ENCODE results near the gene EGFL6.

DNA sequence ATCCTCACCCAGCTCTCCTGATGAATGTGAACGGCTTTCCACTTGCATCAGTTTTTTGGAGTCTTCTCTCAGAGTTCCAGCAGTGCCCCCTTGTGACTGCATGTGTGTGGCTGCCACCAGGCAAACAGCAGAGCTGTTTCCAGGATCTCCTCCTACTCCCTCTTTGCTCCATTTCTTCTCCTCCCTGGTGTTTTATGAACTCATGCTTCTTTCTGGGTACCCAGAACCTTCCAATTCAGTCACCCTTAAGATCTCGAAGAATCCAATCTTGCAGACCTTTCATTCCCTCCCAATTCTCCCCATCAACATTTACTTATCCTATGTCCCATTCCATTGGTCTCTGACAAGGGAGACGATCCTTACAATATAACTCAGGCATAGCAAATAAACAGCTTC lies 76.8 kb downstream of the EGFL6 start:
- TF ChIP-seq EZH2phosphoT487 (IDR thresholded peaks at IDR 0.05; ENCODE audit: low read length), result no peak
- TF ChIP-seq, protein P1, sequence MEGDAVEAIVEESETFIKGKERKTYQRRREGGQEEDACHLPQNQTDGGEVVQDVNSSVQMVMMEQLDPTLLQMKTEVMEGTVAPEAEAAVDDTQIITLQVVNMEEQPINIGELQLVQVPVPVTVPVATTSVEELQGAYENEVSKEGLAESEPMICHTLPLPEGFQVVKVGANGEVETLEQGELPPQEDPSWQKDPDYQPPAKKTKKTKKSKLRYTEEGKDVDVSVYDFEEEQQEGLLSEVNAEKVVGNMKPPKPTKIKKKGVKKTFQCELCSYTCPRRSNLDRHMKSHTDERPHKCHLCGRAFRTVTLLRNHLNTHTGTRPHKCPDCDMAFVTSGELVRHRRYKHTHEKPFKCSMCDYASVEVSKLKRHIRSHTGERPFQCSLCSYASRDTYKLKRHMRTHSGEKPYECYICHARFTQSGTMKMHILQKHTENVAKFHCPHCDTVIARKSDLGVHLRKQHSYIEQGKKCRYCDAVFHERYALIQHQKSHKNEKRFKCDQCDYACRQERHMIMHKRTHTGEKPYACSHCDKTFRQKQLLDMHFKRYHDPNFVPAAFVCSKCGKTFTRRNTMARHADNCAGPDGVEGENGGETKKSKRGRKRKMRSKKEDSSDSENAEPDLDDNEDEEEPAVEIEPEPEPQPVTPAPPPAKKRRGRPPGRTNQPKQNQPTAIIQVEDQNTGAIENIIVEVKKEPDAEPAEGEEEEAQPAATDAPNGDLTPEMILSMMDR (IDR thresholded peaks at IDR 0.05; ENCODE audit: low read length), result peak; percentile 57

Measured in MM.1S (cell line).